Kidney (tissue), 14 donors: ENCODE measurements around the gene NCOA3. TPM values are rescaled to one million over a fixed set of nuclear protein-coding genes. Genes with fewer than 3 reads are reported as not detected.
A peak's percentile ranks its signal among the peaks of the same experiment; 100 is the strongest.

Experiments used
- DNase-seq, 5 donors: peaks; one replicate each; pipeline ENCODE4 v3.0.0-alpha.2; 2013 to 2020
- FAIRE-seq: peaks from 2 replicates; lab custom pipeline; 2012; peaks lifted over from hg19 to GRCh38; lab: Jason Lieb, UNC
- H3K27ac ChIP-seq, 2 donors: one replicate each; pipeline ENCODE4 v1.7.0; 2013; ENCODE audit warnings: low read depth in 2 of 2, low read length in 2 of 2, inconsistent platforms in 1 of 2
- H3K27me3 ChIP-seq: one replicate; pipeline ENCODE4 v1.7.1; 2013; ENCODE audit warnings: low read length, inconsistent platforms; ENCODE audit not compliant: control insufficient read depth, insufficient read depth
- H3K36me3 ChIP-seq, 3 donors: one replicate each; pipeline versions ENCODE4 v1.7.0 to v1.7.1; 2013; ENCODE audit warnings: low read length in 3 of 3, control low read depth in 1 of 3, inconsistent platforms in 1 of 3; ENCODE audit not compliant: insufficient read depth in 3 of 3, control insufficient read depth in 2 of 3
- H3K4me1 ChIP-seq, 3 donors: one replicate each; pipeline versions ENCODE4 v1.7.0 to v1.7.1; 2013; ENCODE audit warnings: low read length in 3 of 3, inconsistent platforms in 1 of 3, low read depth in 1 of 3; ENCODE audit not compliant: control insufficient read depth in 2 of 3, insufficient read depth in 2 of 3
- H3K4me3 ChIP-seq, 3 donors: one replicate each; pipeline versions ENCODE4 v1.7.0 to v1.8.1; 2013; ENCODE audit warnings: low read length in 3 of 3, control low read depth in 1 of 3, inconsistent platforms in 1 of 3
- H3K9ac ChIP-seq, 3 donors: one replicate each; pipeline versions ENCODE4 v1.7.0 to v1.7.1; 2013; ENCODE audit warnings: low read length in 3 of 3, control low read depth in 1 of 3, inconsistent platforms in 1 of 3
- H3K9me3 ChIP-seq, 3 donors: one replicate each; pipeline versions ENCODE4 v1.7.0 to v1.7.1; 2013; ENCODE audit warnings: low read length in 3 of 3, control low read depth in 1 of 3, inconsistent platforms in 1 of 3; ENCODE audit not compliant: control insufficient read depth in 2 of 3, insufficient read depth in 1 of 3
- intact Hi-C: fragments of 100-400 bp; cut with DNase I; formaldehyde crosslinking; loops from one replicate; pipeline ENCODE4 v1.11.1; 2022
- polyA plus RNA-seq: library from polyadenylated mRNA; stranded (reverse); fragments of 350-450 nt; fragmentation: Illumina TruSeq; extraction: RNeasy Lipid Tissue Mini Kit (QIAGEN cat#74804); gene quantifications from one replicate; pipeline ENCODE4 v1.2.3, GENCODE V29; 2014; ENCODE audit warnings: low read depth, low replicate concordance; ENCODE audit not compliant: insufficient read depth
- total RNA-seq: library from RNA; stranded (reverse); fragmentation: NEBNext Ultra II Directional; extraction: Animal tissue kit (Norgen Biotek cat#: 25700); gene quantifications from one replicate; pipeline ENCODE4 v1.2.1, GENCODE V29; 2021
- TF ChIP-seq, protein P1 (sequence below): IDR thresholded peaks from 3 replicates; pipeline ENCODE4 v1.5.1; 2012; ENCODE audit warnings: mild to moderate bottlenecking, moderate library complexity, borderline replicate concordance; ENCODE audit not compliant: insufficient read depth; ENCODE audit errors: extremely low read depth
- donor health status: control.
- donor health status: control.
- donor health status: control.
- donor health status: control.
- donor health status: control.
- donor health status: DM: yes; HTN: yes; CAD: no.
- donor health status: Normal renal cell carcinoma (clear cell type).

The NCOA3 gene
- total and polyA plus RNA-seq, 2 donors from 2014 or later, result 4.9 to 38.8 TPM

DNA sequence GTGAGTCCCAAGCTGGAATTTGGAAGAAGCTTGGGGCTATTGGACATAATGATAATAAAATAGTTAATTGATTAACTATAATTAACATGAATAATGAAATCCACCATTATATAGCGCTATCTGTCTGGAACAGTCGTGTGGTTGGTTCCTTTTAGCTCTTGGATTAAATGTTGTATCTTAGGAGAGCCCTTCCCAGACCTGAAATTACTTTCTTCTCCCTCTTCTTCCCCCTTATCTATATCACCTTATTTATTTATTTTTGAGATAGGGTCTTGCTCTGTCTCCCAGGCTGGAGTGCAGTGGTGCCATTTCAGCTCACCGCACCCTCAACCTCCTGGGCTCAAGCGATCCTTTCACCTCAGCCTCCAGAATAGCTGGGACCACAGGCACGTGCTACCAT, 64.6 kb downstream of the NCOA3 start:
- peaks cover 0 to 13% (median 12%) of the 10 kb centered on the region in 3 donors for H3K4me1 ChIP-seq
- FAIRE-seq (no peak), DNase-seq (no peak)
- no peaks in the 10 kb centered on the region for H3K9me3 ChIP-seq
- no peaks in the 10 kb centered on the region for H3K36me3 ChIP-seq
- no peak overlapping the region for H3K27ac ChIP-seq
- TF ChIP-seq, protein P1, sequence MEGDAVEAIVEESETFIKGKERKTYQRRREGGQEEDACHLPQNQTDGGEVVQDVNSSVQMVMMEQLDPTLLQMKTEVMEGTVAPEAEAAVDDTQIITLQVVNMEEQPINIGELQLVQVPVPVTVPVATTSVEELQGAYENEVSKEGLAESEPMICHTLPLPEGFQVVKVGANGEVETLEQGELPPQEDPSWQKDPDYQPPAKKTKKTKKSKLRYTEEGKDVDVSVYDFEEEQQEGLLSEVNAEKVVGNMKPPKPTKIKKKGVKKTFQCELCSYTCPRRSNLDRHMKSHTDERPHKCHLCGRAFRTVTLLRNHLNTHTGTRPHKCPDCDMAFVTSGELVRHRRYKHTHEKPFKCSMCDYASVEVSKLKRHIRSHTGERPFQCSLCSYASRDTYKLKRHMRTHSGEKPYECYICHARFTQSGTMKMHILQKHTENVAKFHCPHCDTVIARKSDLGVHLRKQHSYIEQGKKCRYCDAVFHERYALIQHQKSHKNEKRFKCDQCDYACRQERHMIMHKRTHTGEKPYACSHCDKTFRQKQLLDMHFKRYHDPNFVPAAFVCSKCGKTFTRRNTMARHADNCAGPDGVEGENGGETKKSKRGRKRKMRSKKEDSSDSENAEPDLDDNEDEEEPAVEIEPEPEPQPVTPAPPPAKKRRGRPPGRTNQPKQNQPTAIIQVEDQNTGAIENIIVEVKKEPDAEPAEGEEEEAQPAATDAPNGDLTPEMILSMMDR, result no peak
- H3K4me3 ChIP-seq, result no peak overlapping the region
- no peaks in the 10 kb centered on the region for H3K27me3 ChIP-seq
- intact Hi-C loops, result no loop called here
- no peak overlapping the region for H3K9ac ChIP-seq

DNA sequence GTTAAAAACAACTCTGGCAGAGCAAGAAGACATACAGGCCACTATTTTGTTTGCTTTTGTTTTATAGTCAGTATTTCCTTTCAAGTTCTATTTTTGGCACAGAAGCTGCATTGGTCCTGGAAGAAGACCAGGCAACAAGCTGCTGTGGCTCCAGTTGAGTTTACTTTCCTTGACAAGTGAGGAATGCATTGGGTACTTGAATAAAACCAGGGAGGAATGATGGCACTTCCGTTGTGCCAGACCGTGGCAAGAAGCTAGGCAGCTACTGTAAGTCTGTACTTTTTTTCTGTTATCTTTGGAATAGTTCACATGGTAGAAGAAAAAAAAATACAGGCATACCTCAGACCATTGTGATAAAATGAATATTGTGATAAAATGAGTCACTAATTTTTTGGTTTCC, 66.3 kb downstream of the NCOA3 start:
- Histone ChIP-seq H3K4me3 (peak overlapping the region in 1 of 3 donors; percentile 23), H3K4me1 (peaks cover 0 to 13% (median 12%) of the 10 kb centered on the region in 3 donors), H3K9me3 (no peaks in the 10 kb centered on the region), H3K27me3 (no peaks in the 10 kb centered on the region), H3K36me3 (no peaks in the 10 kb centered on the region), H3K9ac (no peak overlapping the region), H3K27ac (peak overlapping the region; percentile 25 to 48)
- FAIRE-seq (no peak), DNase-seq (peak in 3 of 5 donors; percentile 31 to 92 (median 75))
- intact Hi-C loops, result no loop called here
- TF ChIP-seq, protein P1, result no peak

DNA sequence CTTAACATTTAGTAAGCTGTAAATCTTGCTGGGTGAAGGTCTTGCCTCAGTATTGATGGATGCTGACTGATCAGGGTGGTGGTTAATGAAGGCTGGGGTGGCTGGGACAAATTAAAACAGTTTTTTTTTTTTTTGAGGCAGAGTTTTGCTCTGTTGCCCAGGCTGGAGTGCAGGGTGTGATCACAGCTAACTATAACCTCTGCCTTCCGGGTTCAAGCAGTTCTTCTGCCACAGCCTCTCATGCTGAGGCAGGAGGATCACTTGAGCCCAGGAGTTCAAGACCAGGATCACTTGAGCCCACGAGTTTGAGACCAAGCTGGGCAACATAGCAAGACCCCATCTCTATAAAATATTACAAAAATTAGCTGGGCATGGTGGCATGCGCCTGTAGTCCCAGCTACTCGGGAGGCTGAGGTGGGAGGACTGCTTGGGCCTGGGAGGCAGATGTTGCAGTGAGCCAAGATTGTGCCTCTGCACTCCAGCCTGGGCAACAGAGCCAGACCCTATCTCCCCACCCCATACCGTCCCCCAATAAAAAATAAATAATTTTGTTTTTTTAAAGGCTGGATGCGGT, 67.2 kb downstream of the NCOA3 start:
- Histone ChIP-seq H3K27ac (no peak overlapping the region), H3K4me3 (no peak overlapping the region), H3K4me1 (peaks cover 4 to 18% (median 16%) of the 10 kb centered on the region in 3 donors), H3K36me3 (no peaks in the 10 kb centered on the region), H3K27me3 (no peaks in the 10 kb centered on the region), H3K9ac (no peak overlapping the region), H3K9me3 (no peaks in the 10 kb centered on the region)
- TF ChIP-seq, protein P1, result no peak
- intact Hi-C loops, result no loop called here
- DNase-seq, result no peak
- no peak for FAIRE-seq

DNA sequence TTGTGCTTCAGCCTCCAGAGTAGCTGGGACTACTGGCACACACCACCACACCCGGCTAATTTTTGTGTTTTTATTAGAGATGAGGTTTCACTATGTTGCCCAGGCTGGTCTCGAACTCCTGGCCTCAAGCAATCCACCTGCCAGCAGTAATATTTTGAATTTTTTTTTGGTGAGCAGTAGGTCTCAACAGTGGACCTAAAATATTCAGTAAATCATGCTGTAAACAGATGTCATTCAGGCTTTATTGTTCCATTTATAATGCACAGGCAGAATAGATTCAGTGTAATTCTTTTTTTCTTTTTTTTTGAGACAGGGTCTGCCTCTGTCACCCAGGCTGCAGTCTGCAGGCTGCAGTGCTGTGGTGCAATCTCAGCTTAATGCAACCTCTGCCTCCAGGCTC, 69.7 kb downstream of the NCOA3 start:
- TF ChIP-seq, protein P1, result no peak
- H3K4me1 ChIP-seq, result peaks cover 22 to 26% (median 23%) of the 10 kb centered on the region in 3 donors
- no peaks in the 10 kb centered on the region for H3K36me3 ChIP-seq
- no peak overlapping the region for H3K4me3 ChIP-seq
- no peaks in the 10 kb centered on the region for H3K9me3 ChIP-seq
- DNase-seq (no peak), FAIRE-seq (no peak)
- intact Hi-C loops, result no loop called here
- no peak overlapping the region for H3K27ac ChIP-seq
- H3K9ac ChIP-seq, result no peak overlapping the region
- H3K27me3 ChIP-seq, result no peaks in the 10 kb centered on the region
